ENCODE data around the gene MRPL38. TPM values are rescaled to one million over a fixed set of nuclear protein-coding genes. Genes with fewer than 3 reads are reported as not detected.

The MRPL38 gene
- polyA plus RNA-seq, 1 experiment: 16.6 TPM

GRCh38 chr17:75906143-75906884, 1.6 kb upstream of the MRPL38 start:
- H3K9me3 ChIP-seq (ENCODE audit: control insufficient read depth, insufficient read depth, low read length): no peaks in the 10 kb centered on the region; the same call in 1 of the 2 replicates
- CTCF ChIA-PET: interaction anchor here (0.5 to 4.5 kb wide), 8 partner anchors 9 to 393 kb away, joined by 3 to 46 read pairs (median 4); partner anchors contain the start of genes CDK3 and TRIM65
- no peak for TF ChIP-seq CTCF (IDR thresholded peaks at IDR 0.05; ENCODE audit: low read depth, low read length)
- H3K27me3 ChIP-seq (ENCODE audit: control insufficient read depth, insufficient read depth, low read length): no peaks in the 10 kb centered on the region
- no peak overlapping the region for H3K27ac ChIP-seq (ENCODE audit: low read depth, low read length)
- no peak for DNase-seq (ENCODE audit: low read depth, low spot score)
- no peak overlapping the region for H3K4me3 ChIP-seq (ENCODE audit: low read depth, low read length)
- POLR2A ChIA-PET: interaction anchor here (0.6 to 2.8 kb wide), 4 partner anchors 10 to 101 kb away, joined by 5 to 9 read pairs (median 8); partner anchors contain the start of gene TRIM65

GRCh38 chr17:75902406-75902805, 2.3 kb downstream of the MRPL38 start:
- POLR2A ChIA-PET: no interaction called here
- CTCF ChIA-PET: interaction anchor here (0.8 to 4.5 kb wide), 3 partner anchors 12 to 101 kb away, joined by 3 to 46 read pairs (median 3); partner anchors contain the start of gene CDK3
- Histone ChIP-seq H3K27ac (ENCODE audit: low read depth, low read length) (no peak overlapping the region), H3K4me3 (ENCODE audit: low read depth, low read length) (no peak overlapping the region), H3K9me3 (ENCODE audit: control insufficient read depth, insufficient read depth, low read length) (no peaks in the 10 kb centered on the region; the same call in 1 of the 2 replicates), H3K27me3 (ENCODE audit: control insufficient read depth, insufficient read depth, low read length) (no peaks in the 10 kb centered on the region)
- DNase-seq (ENCODE audit: low read depth, low spot score): no peak
- no peak for TF ChIP-seq CTCF (IDR thresholded peaks at IDR 0.05; ENCODE audit: low read depth, low read length)

- Histone ChIP-seq H3K4me3 (ENCODE audit: low read depth, low read length) (no peak overlapping the region), H3K9me3 (ENCODE audit: control insufficient read depth, insufficient read depth, low read length) (no peaks in the 10 kb centered on the region; the same call in 1 of the 2 replicates), H3K27me3 (ENCODE audit: control insufficient read depth, insufficient read depth, low read length) (no peaks in the 10 kb centered on the region), H3K27ac (ENCODE audit: low read depth, low read length) (no peak overlapping the region)
- no peak for TF ChIP-seq CTCF (IDR thresholded peaks at IDR 0.05; ENCODE audit: low read depth, low read length)
- POLR2A ChIA-PET: no interaction called here
- CTCF ChIA-PET: no interaction called here
- no peak for DNase-seq (ENCODE audit: low read depth, low spot score)
These were observed 3.0 kb downstream of the MRPL38 start for GRCh38 chr17:75901727-75902126.

- Histone ChIP-seq H3K9me3 (ENCODE audit: control insufficient read depth, insufficient read depth, low read length) (no peaks in the 10 kb centered on the region; the same call in 1 of the 2 replicates), H3K4me3 (ENCODE audit: low read depth, low read length) (no peak overlapping the region), H3K27ac (ENCODE audit: low read depth, low read length) (no peak overlapping the region), H3K27me3 (ENCODE audit: control insufficient read depth, insufficient read depth, low read length) (no peaks in the 10 kb centered on the region)
- TF ChIP-seq CTCF (IDR thresholded peaks at IDR 0.05; ENCODE audit: low read depth, low read length): no peak
- DNase-seq (ENCODE audit: low read depth, low spot score): no peak
- ChIA-PET POLR2A (interaction anchor here (0.7 kb wide), 1 partner anchor 69 kb away, joined by 4 read pairs; no protein-coding TSS in a partner anchor), CTCF (no interaction called here)
These were observed 3.8 kb downstream of the MRPL38 start for GRCh38 chr17:75900691-75901533.

Measured in AG04450 (cell line).